ENCODE results near the gene UNC13A.
"Not testable (repeated sequence)": the region's sequence is repeated elsewhere in the genome, so short reads cannot be mapped to it uniquely, and the experiment has no call there.

UNC13A gene

GRCh38 chr19:17570291-17570690 lies 117.9 kb downstream of the UNC13A start:
- not testable (repeated sequence) for DNase-seq (ENCODE audit: low spot score)

- no peak for DNase-seq (ENCODE audit: low spot score)
Observed at GRCh38 chr19:17567940-17568339, 120.2 kb downstream of the UNC13A start.

DNA sequence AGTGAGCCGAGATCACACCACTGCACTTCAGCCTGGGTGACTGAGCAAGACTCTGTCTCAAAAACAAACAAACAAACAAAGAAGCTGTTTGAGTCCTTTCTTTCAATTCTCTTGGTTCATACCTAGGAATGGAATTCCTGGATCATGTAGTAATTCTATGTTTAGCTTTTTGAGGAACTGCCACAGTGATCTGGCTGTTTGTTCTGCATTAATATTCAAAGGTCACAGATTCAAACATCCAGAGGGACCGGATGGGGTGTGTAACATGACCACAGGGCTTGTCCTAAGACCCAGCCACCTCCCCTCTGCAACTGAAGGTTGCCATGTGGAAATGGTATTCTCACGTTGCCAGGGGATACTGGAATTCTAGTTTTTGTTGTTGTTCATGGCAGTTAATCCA lies 122.5 kb downstream of the UNC13A start:
- DNase-seq (ENCODE audit: low spot score) = no peak

- DNase-seq (ENCODE audit: low spot score) = no peak
Observed at GRCh38 chr19:17564781-17565180, 123.4 kb downstream of the UNC13A start.

DNA sequence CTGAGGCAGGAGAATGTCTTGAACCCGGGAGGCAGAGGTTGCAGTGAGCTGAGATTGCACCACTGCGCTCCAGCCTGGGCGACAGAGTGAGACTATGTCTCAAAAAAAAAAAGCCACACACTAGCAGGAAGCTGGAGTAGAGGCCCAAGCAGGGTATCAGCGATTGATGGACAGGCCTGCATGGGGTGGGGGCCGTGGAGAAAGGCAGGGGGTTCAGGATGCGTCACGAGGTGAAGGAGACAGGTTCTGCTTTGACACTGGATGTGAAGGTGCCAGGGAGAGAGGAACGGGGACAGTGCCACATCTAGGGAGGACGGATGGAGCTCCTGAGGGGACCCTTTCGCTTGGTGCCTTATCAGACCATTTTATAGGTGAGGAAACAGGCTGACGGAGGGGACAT lies 125.6 kb downstream of the UNC13A start:
- DNase-seq (ENCODE audit: low spot score) = no peak

- DNase-seq (ENCODE audit: low spot score) = no peak
Observed at GRCh38 chr19:17562097-17562496, 126.1 kb downstream of the UNC13A start.

DNA sequence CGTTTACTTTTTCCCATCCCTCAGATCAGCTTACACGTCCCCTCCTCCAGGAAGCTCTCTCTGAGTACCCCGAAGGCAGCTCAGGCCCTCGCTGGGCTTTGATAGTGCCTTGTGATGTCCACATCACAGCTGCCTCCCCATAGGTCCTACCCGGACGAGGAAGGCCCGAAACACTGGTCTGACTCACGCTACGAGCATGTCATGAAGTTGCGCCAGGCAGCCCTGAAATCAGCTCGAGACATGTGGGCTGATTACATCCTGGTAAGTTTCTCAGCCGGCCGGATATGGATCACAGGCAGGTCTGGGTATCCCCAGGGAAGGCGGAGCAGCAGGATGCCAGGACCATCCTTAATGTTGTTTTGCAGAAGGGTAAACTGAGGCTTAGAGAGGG lies 128.0 kb downstream of the UNC13A start:
- DNase-seq (ENCODE audit: low spot score) = no peak

DNA sequence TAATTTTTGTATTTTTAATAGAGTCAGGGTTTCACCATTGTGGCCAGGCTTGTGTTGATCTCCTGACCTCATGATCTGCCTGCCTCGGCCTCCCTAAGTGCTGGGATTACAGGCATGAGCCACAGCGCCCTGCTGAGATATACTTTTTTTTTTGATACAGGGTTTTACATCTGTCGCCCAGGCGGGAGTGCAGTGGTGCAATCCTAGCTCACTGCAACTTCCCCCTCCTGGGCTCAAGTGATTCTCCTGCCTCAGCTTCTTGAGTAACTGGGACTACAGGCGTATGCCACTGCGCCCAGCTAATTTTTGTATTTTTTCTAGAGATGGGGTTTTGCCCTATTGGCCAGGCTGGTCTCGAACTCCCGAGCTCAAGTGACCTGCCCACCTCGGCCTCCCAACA lies 130.7 kb downstream of the UNC13A start:
- no peak for DNase-seq (ENCODE audit: low spot score)

DNA sequence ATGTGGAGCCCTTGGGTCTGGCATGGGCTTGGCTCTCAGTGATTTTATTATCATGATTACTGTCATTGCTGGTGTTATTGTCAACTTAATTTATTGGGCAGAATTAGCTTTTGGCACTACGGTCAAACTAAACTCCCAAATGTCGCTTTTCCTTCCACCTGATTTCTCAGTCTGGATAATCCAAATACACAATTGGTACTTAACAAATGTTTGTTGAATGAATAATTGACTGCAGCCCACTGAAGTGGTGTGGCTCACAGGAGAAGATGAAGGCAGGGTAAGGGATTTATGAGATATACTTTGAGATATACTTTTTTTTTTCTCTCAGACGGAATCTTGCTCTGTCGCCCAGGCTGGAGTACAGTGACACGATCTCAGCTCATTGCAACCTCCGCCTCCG lies 131.2 kb downstream of the UNC13A start:
- DNase-seq (ENCODE audit: low spot score) = no peak

DNA sequence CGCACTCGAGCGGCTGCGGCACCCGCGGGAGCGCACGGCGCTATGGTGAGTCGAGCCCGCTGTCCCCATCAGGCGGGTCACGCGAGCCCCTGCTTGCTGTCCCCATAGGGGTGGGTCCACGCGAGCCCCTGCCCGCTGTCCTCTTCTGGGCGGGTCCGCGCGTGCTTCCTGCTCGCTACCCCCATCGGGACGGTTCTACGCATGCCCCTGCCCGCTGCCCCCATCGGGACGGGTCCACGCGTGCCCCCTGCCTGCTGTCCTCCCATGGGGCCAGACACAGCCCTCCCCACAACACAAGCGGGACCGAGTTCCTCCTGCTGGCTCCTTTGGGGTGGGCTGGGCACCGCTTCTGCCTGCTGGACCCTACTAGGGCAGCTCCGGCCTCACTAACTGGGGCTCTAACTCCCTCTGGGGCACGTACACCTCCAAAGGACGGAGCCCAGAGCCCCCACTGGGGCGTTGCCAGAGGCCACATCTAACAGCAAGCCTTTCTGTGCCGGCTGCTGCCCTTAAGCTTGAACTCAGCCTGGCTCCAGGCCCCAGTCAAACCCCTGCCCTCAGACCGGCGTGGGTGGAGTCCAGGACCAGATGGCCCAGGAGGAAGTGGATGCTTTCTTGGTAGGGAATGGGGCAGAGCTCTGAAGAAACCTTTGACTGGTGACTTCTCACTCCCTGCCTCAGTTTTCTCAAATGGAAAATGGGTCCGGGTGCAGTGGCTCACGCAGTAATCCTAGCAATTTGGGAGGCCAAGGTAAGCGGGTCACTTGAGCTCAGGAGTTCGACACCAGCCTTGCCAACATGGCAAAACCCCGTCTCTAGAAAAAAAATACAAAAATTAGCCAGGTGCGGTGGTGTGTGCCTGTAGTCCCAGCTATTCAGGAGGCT lies 132.0 kb downstream of the UNC13A start:
- peak; percentile 13 for DNase-seq (ENCODE audit: low spot score)

- peak; percentile 97 for DNase-seq (ENCODE audit: low spot score)
Observed at GRCh38 chr19:17555480-17555928, 132.7 kb downstream of the UNC13A start, which contains the start of gene COLGALT1. TSS of gene COLGALT1 (plus strand) at chr19:17555649. CDS start at chr19:17555714, 65 bp downstream.

DNA sequence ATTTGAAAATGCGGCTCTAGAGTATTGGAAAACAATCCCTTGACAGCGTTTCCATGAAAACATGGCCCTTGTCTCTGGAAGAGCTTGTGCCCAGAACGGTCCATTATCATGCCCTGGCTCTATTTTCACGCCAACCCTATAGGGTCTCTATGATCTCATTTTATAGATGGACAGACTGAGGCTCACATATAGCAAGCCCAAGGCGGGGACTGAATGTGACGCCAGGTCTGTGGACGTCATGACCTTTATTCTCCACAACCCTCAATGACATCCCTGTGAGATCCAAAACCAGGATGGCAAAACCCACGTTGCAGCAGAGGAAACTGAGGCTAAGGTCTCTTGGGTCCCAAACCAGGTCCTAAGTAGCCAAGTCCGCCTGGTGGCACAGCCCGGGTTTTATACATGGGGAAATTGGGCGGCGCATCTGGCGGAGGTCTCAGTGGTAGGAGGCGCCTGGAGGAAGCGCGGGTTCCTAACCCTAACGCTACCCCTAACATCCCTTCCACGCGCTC lies 133.1 kb downstream of the UNC13A start:
- DNase-seq (ENCODE audit: low spot score) = no peak

DNA sequence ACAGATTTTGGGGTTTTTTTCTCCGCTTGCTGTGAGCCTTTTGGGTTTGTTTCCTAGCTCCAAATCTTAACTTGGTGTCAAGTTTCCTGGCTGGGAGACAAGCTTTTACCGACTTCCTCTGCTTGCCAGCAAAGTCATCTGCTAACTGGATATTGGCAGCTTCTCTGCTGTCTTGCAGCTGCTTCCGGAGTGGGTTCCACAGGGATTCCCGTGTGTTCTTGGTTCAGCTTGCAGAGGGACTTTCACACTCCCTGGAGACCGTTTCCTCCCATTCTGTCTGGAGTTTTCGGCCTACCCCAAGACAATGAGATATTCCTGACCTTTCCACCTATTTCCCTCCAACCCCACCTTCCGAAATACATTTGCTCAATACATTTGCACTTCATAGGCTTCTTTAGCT lies 134.9 kb downstream of the UNC13A start:
- no peak for DNase-seq (ENCODE audit: low spot score)

DNA sequence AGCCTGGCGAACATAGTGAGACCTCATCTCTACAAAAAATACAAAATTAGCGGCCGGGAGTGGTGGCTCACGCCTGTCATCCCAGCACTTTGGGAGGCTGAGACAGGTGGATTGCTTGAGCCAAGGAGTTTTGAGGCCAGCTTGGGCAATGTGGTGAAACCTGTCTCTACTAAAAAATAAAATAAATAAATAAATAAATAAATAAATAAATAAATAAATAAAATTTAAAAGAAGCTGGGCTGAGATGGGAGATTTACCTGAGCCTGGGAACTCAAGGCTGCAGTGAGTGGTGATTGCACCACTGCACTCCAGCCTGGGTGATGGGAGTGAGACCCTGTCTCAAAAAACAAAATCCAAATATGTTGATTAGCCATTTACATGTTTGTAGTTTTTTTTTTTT lies 135.4 kb downstream of the UNC13A start:
- DNase-seq (ENCODE audit: low spot score) = not testable (repeated sequence)

All from CD4-positive, alpha-beta T cell treated with Interleukin-15 for 4 hours (primary cell).